HEK293T (cell line): ENCODE results near the gene DMWD.

Experiments
- CTCF ChIA-PET: fragments of 350-600 bp; formaldehyde crosslinking; extraction: SDS; loops from one replicate; lab custom pipeline; 2021; ENCODE audit warnings: antibody characterized with exemption, inconsistent platforms; lab: Yijun Ruan, JAX
- POLR2A ChIA-PET: fragments of 350-600 bp; formaldehyde crosslinking; extraction: SDS; loops from one replicate; lab custom pipeline; 2020; ENCODE audit warnings: antibody characterized with exemption, inconsistent platforms; lab: Yijun Ruan, JAX
- DNase-seq: peaks from one replicate; pipeline ENCODE4 v3.0.0; 2012; ENCODE audit warnings: mixed read lengths; ENCODE audit errors: extremely low spot score
- ARNT ChIP-seq: fragments of 450-650 bp; IDR thresholded peaks from 2 replicates; pipeline ENCODE4 v1.6.1; 2017; ENCODE audit warnings: mild to moderate bottlenecking
- BHLHE40 ChIP-seq: fragments of 450-650 bp; IDR thresholded peaks from 2 replicates; pipeline ENCODE4 v1.6.1; 2016; ENCODE audit warnings: mild to moderate bottlenecking, moderate library complexity, borderline replicate concordance
- CTBP1 ChIP-seq: fragments of 450-650 bp; IDR thresholded peaks from 2 replicates; pipeline ENCODE4 v1.6.1; 2016; ENCODE audit warnings: borderline replicate concordance
- ELF4 ChIP-seq: fragments of 450-650 bp; IDR thresholded peaks from 2 replicates; pipeline ENCODE4 v1.6.1; 2017; ENCODE audit warnings: antibody characterized with exemption
- FOXA1 ChIP-seq: fragments of 450-650 bp; IDR thresholded peaks from 2 replicates; pipeline ENCODE4 v1.6.1; 2016; ENCODE audit warnings: mild to moderate bottlenecking
- FOXK2 ChIP-seq: fragments of 450-650 bp; IDR thresholded peaks from 2 replicates; pipeline ENCODE4 v1.6.1; 2016; ENCODE audit warnings: mild to moderate bottlenecking
- FOXM1 ChIP-seq: fragments of 450-650 bp; IDR thresholded peaks from 2 replicates; pipeline ENCODE4 v1.6.1; 2017; ENCODE audit warnings: mild to moderate bottlenecking, borderline replicate concordance
- HDGF ChIP-seq: fragments of 450-650 bp; IDR thresholded peaks from 2 replicates; pipeline ENCODE4 v1.6.1; 2017; ENCODE audit warnings: antibody characterized with exemption, borderline replicate concordance
- L3MBTL2 ChIP-seq: fragments of 450-650 bp; conservative IDR thresholded peaks from 2 replicates; pipeline ENCODE4 v1.6.1; 2016; ENCODE audit warnings: mild to moderate bottlenecking
- LEF1 ChIP-seq: fragments of 450-650 bp; IDR thresholded peaks from 2 replicates; pipeline ENCODE4 v1.6.1; 2017; ENCODE audit warnings: mild to moderate bottlenecking, borderline replicate concordance
- NFRKB ChIP-seq: fragments of 450-650 bp; IDR thresholded peaks from 2 replicates; pipeline ENCODE4 v1.6.1; 2016; ENCODE audit warnings: mild to moderate bottlenecking, moderate library complexity
- PKNOX1 ChIP-seq: fragments of 450-650 bp; IDR thresholded peaks from 2 replicates; pipeline ENCODE4 v1.6.1; 2016
- SP1 ChIP-seq: fragments of 450-650 bp; IDR thresholded peaks from 2 replicates; pipeline ENCODE4 v1.6.1; 2017
- SUZ12 ChIP-seq: fragments of 450-650 bp; IDR thresholded peaks from 2 replicates; pipeline ENCODE4 v1.6.1; 2016; ENCODE audit warnings: mild to moderate bottlenecking
- TARDBP ChIP-seq: fragments of 450-650 bp; IDR thresholded peaks from 2 replicates; pipeline ENCODE4 v1.6.1; 2016
- ZNF384 ChIP-seq: fragments of 450-650 bp; IDR thresholded peaks from 2 replicates; pipeline ENCODE4 v1.6.1; 2016

Gene DMWD

GRCh38 chr19:45814166-45814780, 21.6 kb upstream of the DMWD start:
- CTCF ChIA-PET, result interaction anchor here (0.6 kb wide), 1 partner anchor 110 kb away, joined by 4 read pairs; no protein-coding TSS in a partner anchor
- no peak for TF ChIP-seq SUZ12
- TF ChIP-seq FOXK2, result no peak
- no peak for TF ChIP-seq FOXM1
- TF ChIP-seq ARNT, result no peak
- no peak for TF ChIP-seq LEF1
- TF ChIP-seq CTBP1, result no peak
- TF ChIP-seq ZNF384, result no peak
- TF ChIP-seq TARDBP, result no peak
- TF ChIP-seq SP1, result no peak
- no peak for TF ChIP-seq HDGF
- TF ChIP-seq BHLHE40, result no peak
- DNase-seq, result no peak
- POLR2A ChIA-PET, result no interaction called here

GRCh38 chr19:45812297-45812696, 19.7 kb upstream of the DMWD start:
- TF ChIP-seq FOXM1 (no peak), PKNOX1 (no peak), ELF4 (no peak), BHLHE40 (no peak)
- ChIA-PET CTCF (no interaction called here), POLR2A (no interaction called here)
- DNase-seq, result no peak

- no peak for DNase-seq
- CTCF ChIA-PET, result no interaction called here
- POLR2A ChIA-PET, result no interaction called here
- no peak for TF ChIP-seq SP1
Measured at GRCh38 chr19:45809643-45810159, 17.1 kb upstream of the DMWD start.

GRCh38 chr19:45805719-45806118, 13.1 kb upstream of the DMWD start:
- no peak for DNase-seq
- TF ChIP-seq FOXA1, result no peak
- TF ChIP-seq SUZ12, result no peak
- POLR2A ChIA-PET, result no interaction called here
- CTCF ChIA-PET, result no interaction called here

- DNase-seq, result no peak
- TF ChIP-seq FOXA1, result no peak
- ChIA-PET POLR2A (interaction anchor here (1.1 kb wide), 1 partner anchor 36 kb away, joined by 3 read pairs; the partner anchor contains the start of gene SIX5), CTCF (interaction anchor here (0.8 to 1.4 kb wide), 2 partner anchors 12 to 37 kb away, joined by 4 to 5 read pairs; no protein-coding TSS in a partner anchor)
Measured at GRCh38 chr19:45804959-45805230, 12.2 kb upstream of the DMWD start.

GRCh38 chr19:45804140-45804958, 11.7 kb upstream of the DMWD start:
- TF ChIP-seq FOXK2 (no peak), PKNOX1 (no peak), FOXA1 (no peak), HDGF (no peak), L3MBTL2 (no peak), SUZ12 (no peak), FOXM1 (no peak), ARNT (no peak), TARDBP (no peak), NFRKB (no peak), ZNF384 (no peak)
- ChIA-PET CTCF (interaction anchor here (0.8 to 1.4 kb wide), 3 partner anchors 13 to 37 kb away, joined by 3 to 5 read pairs (median 4); no protein-coding TSS in a partner anchor), POLR2A (interaction anchor here (1.1 kb wide), 1 partner anchor 35 kb away, joined by 3 read pairs; the partner anchor contains the start of gene SIX5)
- DNase-seq, result no peak

DNA sequence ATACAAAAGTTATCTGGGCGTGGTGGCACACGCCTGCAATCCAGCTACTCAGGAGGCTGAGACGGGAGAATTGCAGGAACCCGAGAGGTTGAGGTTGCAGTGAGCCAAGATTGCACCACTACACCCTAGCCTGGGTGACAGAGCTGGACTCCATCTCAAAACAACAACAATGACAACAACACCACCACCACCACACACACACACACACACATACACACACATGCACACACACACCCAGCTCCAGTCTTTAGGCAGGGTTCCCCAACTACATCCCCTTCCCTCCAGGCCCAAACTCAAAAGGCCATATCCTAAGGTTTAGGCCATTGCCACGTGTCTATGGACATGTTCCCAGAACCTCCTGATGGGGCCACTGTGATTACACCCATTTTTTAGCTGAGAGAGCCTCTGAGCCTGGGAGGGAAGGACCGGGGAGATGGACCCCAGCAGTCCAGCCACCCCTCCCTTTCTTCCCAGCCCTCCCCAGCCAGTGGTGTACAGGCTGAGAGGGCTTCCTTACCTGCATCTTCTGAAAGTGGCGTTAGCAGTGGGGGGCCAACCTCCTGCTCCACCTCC, 9.0 kb upstream of the DMWD start:
- DNase-seq, result no peak
- TF ChIP-seq NFRKB, result no peak
- no peak for TF ChIP-seq SUZ12
- no peak for TF ChIP-seq ELF4
- TF ChIP-seq BHLHE40, result no peak
- TF ChIP-seq TARDBP, result no peak
- no peak for TF ChIP-seq ARNT
- TF ChIP-seq SP1, result no peak
- TF ChIP-seq FOXK2, result no peak
- POLR2A ChIA-PET, result interaction anchor here (0.8 to 1.7 kb wide), 2 partner anchors 32 to 33 kb away, joined by 3 to 5 read pairs; partner anchors contain the start of gene SIX5
- CTCF ChIA-PET, result interaction anchor here (0.9 to 1.1 kb wide), 2 partner anchors 31 to 32 kb away, joined by 3 read pairs; partner anchors contain the start of gene SIX5
